Endometrial microvascular endothelial cells (primary cell): ENCODE measurements around the gene ZBTB3. TPM values are rescaled to one million over a fixed set of nuclear protein-coding genes. Genes with fewer than 3 reads are reported as not detected.

Experiments used
- in situ Hi-C: cut with HindIII; loops from 2 replicates; pipeline ENCODE4 v1.10.0; 2017; ENCODE audit warnings: low sequenced_read_pairs, low pct_unique_long_range_greater_than_20kb; ENCODE audit errors: inconsistent ontology term
- total RNA-seq: library from RNA; depleted of rRNA; stranded (reverse); fragments of >200 nt; gene quantifications from one replicate; pipeline ENCODE4 v1.2.3, GENCODE V29; 2015; ENCODE audit errors: inconsistent ontology term

ZBTB3 gene
- total RNA-seq, result 9.9 TPM

GRCh38 chr11:62753736-62754603, at the start of gene ZBTB3:
Gene ZBTB3 (minus strand): TSS chr11:62754160. CDS start chr11:62753664, 496 bp downstream.
- in situ Hi-C loops, result no loop called here

- in situ Hi-C loops, result no loop called here
These were observed 47.1 kb upstream of the ZBTB3 start for GRCh38 chr11:62801071-62801470.

DNA sequence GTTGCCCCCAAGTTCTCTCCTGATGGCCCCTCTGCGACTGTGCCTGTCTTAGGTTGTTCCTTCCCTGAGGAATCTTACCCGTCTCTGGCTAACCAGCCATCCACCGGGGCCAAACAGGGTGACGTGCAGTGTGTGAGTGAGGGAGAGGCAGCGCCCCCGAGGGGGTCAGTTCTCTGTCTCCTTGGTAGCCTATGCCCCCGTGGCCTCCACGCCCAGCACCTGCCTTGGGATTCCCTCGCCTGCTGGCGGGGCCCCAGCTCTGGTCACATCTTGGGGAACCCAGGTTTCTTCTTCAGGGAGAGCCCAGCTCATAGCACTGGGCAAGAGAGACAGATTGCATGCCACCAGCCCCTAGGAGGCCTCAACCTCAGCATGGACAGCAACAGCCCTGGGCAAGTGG, 45.5 kb upstream of the ZBTB3 start:
- in situ Hi-C loops, result no loop called here

DNA sequence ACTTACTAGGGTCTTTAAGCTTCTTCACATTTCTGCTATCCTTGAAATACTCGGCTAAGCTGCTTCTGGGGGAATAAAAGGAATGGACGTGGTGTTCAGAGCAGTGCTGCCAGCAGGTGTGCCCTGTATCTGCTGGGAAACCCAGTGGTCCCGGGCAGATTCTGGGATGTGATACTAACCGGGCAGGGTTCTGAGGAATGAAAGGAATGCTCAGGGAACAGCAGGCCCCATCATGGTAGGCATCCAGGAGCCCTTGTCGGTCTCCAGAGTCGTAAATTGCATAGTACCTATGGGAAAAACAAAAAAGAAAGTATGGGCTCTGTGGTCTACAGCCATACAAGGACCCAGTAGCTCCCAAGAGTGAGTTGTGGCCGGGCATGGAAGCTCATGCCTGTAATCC, 42.3 kb upstream of the ZBTB3 start:
- in situ Hi-C loops, result no loop called here

DNA sequence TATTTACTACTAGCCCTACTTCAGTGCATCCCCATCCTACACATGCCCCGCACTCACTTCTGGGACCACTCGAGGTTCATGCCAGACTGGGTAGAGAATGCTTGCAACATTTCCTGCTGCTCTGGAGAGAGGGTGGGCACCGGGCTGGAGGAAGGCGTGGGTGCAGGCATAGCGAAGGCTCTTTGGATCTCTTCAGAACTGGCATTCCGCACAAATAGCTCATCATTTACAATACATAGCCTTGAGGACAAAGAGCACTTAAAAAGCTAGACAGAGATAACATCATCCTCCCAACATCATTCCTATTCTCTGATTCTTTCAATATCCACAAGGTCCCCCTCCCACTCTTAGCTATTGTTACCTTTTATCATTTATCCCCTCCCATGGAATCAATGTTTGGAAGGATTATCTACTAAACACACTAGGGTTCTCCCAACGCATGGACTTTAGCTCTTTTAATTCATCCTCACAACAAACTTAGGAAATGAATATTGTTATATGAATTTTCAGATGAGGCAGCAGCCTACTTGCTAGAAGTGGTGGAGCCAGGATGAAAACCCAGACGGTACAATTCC, 40.3 kb upstream of the ZBTB3 start:
- in situ Hi-C loops, result no loop called here

GRCh38 chr11:62792202-62792575, 38.2 kb upstream of the ZBTB3 start:
- in situ Hi-C loops, result no loop called here

GRCh38 chr11:62791501-62792201, 37.7 kb upstream of the ZBTB3 start, which contains the start of gene TMEM223:
Gene TMEM223 (minus strand): TSS chr11:62792006. CDS start chr11:62791994, 12 bp downstream.
- in situ Hi-C loops, result no loop called here

DNA sequence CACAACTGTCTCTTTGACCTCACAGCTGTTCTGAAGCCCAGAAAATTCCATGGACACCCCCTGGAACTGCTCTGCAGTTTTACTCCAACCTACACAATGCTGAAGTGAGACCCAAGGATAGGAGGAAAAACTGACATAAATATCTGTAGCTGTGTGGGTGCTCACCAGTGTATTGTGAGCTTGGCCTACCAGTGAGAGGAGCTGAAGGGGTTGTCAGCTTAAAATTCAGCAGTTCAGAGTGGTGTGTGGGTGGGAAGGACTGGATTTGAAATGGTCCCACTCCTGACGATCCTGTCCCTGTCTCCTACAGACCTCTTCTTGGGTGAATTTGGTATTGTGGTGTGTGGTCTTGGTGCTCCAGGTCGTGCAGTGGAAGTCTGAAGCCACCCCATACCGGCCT, 35.6 kb upstream of the ZBTB3 start:
- in situ Hi-C loops, result no loop called here

- in situ Hi-C loops, result no loop called here
These were observed 35.0 kb upstream of the ZBTB3 start for GRCh38 chr11:62788991-62789390.

GRCh38 chr11:62787005-62787759, 33.2 kb upstream of the ZBTB3 start, which contains the start of gene TMEM179B:
Gene TMEM179B (plus strand): TSS chr11:62787402. CDS start chr11:62787432, 30 bp downstream.
- in situ Hi-C loops, result no loop called here

DNA sequence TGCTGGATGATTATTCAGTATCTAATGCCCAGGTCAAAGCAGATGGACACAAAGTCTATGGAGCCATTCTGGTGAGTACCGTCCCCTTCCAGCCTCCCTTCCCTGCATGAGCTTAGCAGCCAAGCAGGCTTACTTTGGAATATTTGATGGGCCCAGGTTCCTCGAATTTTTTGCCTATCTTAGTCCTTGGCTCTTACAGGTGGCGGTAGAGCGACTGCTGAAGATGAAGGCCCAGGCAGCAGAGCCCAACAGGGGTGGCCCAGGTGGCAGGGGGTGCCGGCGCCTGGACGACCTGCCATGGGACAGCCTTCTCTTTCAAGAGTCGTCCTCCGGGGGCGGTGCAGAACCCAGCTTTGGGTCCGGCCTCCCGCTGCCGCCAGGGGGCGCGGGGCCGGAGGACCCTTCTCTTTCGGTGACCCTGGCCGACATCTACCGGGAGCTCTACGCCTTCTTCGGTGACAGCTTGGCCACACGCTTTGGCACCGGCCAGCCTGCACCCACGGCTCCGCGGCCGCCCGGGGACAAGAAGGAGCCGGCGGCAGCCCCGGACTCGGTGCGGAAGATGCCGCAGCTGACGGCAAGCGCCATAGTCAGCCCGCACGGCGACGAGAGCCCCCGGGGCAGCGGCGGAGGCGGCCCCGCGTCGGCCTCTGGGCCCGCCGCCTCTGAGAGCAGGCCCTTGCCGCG, 32.5 kb upstream of the ZBTB3 start:
- in situ Hi-C loops, result no loop called here

GRCh38 chr11:62782753-62783152, 28.8 kb upstream of the ZBTB3 start:
- in situ Hi-C loops, result no loop called here

DNA sequence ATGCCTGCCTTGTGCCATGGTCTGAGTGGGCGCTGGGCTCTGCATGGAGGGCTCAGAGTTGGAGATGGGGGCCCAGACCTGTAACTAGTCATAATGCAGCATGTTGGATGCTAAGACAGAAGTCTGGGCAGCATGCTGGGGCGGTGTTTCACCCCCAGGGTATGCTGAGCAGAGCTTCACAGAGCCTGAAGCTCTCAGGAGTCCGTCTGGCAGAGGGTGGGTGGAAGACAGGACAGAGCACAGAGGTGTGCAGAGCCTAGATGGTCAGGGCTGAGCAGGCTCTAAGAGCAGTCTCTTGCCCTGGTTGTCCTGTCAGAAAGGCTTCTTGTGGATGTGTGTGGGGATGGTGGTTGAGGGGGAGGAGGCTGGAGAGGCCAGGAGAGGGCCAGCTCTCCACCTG, 24.5 kb upstream of the ZBTB3 start:
- in situ Hi-C loops, result no loop called here

DNA sequence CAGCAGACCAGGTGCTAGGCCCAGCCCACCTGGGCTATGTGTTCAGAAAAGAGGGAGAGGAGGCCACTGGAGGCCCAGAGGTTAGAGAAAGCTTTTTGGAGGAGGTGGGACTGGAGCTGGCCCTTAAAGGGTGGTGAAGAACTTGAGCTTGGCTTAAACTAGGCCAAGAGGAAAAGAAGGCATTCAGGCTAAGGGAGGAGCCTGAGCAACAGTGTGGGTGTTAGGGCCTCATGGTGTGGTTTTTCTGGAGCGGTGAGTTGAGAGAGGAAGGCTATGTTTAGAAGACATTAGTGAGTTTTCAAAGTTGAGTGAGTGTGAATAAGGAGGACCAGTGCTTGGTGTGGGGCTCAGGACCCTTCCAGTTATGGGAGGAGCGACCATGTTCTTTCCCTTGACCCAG, 23.4 kb upstream of the ZBTB3 start:
- in situ Hi-C loops, result no loop called here

- in situ Hi-C loops, result no loop called here
These were observed 21.7 kb upstream of the ZBTB3 start for GRCh38 chr11:62775646-62776045.

DNA sequence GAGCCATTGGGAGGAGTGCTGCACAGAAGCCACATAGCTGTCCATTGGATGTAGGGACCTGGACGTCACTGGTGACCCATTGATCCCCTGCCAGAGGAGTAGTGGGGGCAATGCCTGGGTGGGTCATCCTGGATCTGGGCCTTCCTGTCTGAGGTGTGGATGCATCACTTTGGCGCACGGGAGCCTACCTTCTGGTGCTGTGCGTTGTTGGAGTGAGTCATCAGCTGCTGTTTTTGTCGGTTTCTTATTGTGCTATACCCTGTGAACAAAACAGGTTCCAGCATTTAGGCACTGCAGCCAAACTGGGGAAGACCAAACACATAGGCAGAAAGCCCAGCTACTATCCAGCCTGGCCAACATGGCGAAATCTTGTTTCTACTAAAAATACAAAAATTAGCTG, 20.4 kb upstream of the ZBTB3 start:
- in situ Hi-C loops, result no loop called here

GRCh38 chr11:62771144-62772021, 17.4 kb upstream of the ZBTB3 start, which contains the start of gene TAF6L:
Gene TAF6L (plus strand): TSS chr11:62771396. CDS start chr11:62775784, 4,388 bp downstream.
- in situ Hi-C loops, result no loop called here

DNA sequence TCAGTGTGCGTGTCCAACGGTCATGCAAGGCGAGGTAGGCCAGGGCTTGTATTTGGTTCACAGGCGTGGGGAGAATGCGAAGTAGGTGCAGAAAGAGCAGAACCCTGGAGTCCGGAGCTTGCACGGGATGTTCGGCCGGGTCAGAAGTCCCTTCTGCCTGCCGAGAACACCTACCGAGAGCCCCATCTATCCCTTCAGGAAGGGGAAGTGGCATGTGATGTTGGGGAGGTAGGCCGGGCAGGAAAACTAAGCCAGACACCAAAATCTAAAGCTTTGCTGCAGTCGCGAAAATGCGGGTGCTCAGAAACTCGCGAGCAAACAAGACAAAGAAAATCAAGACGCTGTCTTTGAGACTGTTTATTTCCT, 16.8 kb upstream of the ZBTB3 start:
- in situ Hi-C loops, result no loop called here
